ENCODE data around the gene ADAMTS18. TPM values are rescaled to one million over a fixed set of nuclear protein-coding genes. Genes with fewer than 3 reads are reported as not detected.
"Not testable (repeated sequence)": the region's sequence is repeated elsewhere in the genome, so short reads cannot be mapped to it uniquely, and the experiment has no call there.

ADAMTS18 gene
- total RNA-seq, 1 donor from 2014 or later = not detected

DNA sequence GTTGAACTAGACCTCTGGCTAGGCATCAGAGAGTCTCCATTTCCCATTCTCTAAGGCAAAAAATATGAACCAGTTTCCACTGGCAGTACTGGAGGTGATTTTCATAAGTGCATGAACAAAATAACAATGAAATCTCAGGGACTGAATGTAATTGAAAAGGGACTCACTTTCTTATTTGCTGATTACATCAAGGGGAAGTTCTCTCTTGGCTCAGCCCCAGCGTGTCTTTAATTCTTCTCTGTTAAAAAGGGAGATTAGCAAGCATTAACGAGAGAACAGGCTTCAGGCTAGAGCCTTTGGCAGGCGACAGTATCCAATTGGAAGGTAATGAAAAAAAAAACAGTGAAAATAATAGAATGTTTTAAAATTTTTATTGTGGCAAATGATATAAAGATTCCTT, 34.0 kb upstream of the ADAMTS18 start:
- H3K27ac Mint-ChIP-seq = no peak overlapping the region
- H3K36me3 Mint-ChIP-seq (ENCODE audit: low read depth) = no peaks in the 10 kb centered on the region
- no peak overlapping the region for H3K4me3 Mint-ChIP-seq
- ChIA-PET CTCF (no interaction called here), POLR2A (no interaction called here)
- intact Hi-C loops (cut with micrococcal nuclease) = no loop called here
- ATAC-seq (ENCODE audit: low read depth) = no peak
- no peaks in the 10 kb centered on the region for H3K4me1 Mint-ChIP-seq
- no peak for DNase-seq
- TF ChIP-seq, protein P1, sequence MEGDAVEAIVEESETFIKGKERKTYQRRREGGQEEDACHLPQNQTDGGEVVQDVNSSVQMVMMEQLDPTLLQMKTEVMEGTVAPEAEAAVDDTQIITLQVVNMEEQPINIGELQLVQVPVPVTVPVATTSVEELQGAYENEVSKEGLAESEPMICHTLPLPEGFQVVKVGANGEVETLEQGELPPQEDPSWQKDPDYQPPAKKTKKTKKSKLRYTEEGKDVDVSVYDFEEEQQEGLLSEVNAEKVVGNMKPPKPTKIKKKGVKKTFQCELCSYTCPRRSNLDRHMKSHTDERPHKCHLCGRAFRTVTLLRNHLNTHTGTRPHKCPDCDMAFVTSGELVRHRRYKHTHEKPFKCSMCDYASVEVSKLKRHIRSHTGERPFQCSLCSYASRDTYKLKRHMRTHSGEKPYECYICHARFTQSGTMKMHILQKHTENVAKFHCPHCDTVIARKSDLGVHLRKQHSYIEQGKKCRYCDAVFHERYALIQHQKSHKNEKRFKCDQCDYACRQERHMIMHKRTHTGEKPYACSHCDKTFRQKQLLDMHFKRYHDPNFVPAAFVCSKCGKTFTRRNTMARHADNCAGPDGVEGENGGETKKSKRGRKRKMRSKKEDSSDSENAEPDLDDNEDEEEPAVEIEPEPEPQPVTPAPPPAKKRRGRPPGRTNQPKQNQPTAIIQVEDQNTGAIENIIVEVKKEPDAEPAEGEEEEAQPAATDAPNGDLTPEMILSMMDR (IDR thresholded peaks at IDR 0.05) = no peak
- H3K9me3 Mint-ChIP-seq = no peaks in the 10 kb centered on the region
- H3K27me3 Mint-ChIP-seq = peaks cover 5% of the 10 kb centered on the region

DNA sequence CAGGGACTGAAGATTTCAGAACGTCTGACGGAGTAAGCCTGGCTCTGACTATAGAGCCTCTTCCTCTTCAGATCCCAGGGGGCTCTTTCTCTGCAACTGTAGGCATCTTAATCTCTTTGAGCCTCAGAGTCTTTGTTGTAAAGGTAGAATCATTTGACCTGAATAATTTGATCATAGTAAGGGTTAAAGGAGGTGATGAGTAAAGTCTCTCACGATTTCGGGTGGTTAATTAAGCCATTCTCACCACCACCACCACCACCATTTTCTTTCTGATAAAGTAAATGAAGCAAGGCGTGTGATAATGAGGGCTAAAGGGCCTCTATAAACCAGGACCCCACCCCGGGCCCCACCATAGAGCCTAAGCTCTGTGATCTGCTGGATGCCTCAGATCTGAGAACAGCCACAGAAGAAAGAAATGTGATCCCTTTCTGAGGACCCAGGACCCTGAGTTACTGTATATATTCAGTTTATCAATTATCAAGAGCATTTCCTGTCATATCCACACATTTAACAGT, 33.0 kb upstream of the ADAMTS18 start:
- ChIA-PET CTCF (no interaction called here), POLR2A (no interaction called here)
- intact Hi-C loops (cut with micrococcal nuclease) = no loop called here
- DNase-seq = no peak
- Mint-ChIP-seq H3K27ac (no peak overlapping the region), H3K9me3 (no peaks in the 10 kb centered on the region), H3K4me1 (no peaks in the 10 kb centered on the region), H3K27me3 (peaks cover 3% of the 10 kb centered on the region), H3K4me3 (no peak overlapping the region), H3K36me3 (ENCODE audit: low read depth) (no peaks in the 10 kb centered on the region)
- no peak for ATAC-seq (ENCODE audit: low read depth)
- TF ChIP-seq, protein P1 (IDR thresholded peaks at IDR 0.05) = no peak

DNA sequence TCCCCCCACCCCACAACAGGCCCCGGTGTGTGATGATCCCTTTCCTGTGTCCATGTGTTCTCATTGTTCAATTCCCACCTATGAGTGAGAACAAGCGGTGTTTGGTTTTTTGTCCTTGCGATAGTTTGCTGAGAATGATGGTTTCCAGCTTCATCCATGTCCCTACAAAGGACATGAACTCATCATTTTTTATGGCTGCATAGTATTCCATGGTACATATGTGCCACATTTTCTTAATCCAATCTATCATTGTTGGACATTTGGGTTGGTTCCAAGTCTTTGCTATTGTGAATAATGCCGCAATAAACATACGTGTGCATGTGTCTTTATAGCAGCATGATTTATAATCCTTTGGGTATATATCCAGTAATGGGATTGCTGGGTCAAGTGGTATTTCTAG, 28.8 kb upstream of the ADAMTS18 start:
- CTCF ChIA-PET; intact Hi-C loops (cut with micrococcal nuclease); POLR2A ChIA-PET; H3K27ac Mint-ChIP-seq; DNase-seq; H3K4me3 Mint-ChIP-seq; H3K27me3 Mint-ChIP-seq; ATAC-seq (ENCODE audit: low read depth); H3K36me3 Mint-ChIP-seq (ENCODE audit: low read depth); H3K9me3 Mint-ChIP-seq; H3K4me1 Mint-ChIP-seq: not testable (repeated sequence)

DNA sequence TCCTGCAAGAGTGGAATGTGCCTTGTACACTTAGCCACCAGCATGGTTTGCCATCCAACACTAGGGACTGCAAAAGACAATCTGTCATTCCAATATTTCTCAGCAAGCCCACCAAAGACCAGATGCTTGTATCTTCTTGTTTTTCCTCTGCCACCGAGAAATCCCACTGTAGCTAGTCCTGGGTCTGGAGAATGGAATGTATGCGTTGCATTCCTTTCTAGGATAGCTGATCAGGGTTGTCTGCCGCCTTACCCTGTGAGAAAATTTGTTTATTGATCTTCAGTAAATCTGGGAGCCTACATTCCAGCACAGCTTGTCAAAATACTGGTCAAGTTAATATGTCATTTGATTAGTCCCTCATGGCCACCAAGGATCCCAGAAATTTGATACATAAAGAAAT, 28.1 kb upstream of the ADAMTS18 start:
- no peak overlapping the region for H3K4me3 Mint-ChIP-seq
- H3K27me3 Mint-ChIP-seq = peaks cover 1% of the 10 kb centered on the region
- no peaks in the 10 kb centered on the region for H3K36me3 Mint-ChIP-seq (ENCODE audit: low read depth)
- no peak for DNase-seq
- intact Hi-C loops (cut with micrococcal nuclease) = no loop called here
- POLR2A ChIA-PET = no interaction called here
- no peaks in the 10 kb centered on the region for H3K4me1 Mint-ChIP-seq
- no peaks in the 10 kb centered on the region for H3K9me3 Mint-ChIP-seq
- CTCF ChIA-PET = no interaction called here
- H3K27ac Mint-ChIP-seq = no peak overlapping the region
- no peak for ATAC-seq (ENCODE audit: low read depth)
- TF ChIP-seq, protein P1 (IDR thresholded peaks at IDR 0.05) = no peak

DNA sequence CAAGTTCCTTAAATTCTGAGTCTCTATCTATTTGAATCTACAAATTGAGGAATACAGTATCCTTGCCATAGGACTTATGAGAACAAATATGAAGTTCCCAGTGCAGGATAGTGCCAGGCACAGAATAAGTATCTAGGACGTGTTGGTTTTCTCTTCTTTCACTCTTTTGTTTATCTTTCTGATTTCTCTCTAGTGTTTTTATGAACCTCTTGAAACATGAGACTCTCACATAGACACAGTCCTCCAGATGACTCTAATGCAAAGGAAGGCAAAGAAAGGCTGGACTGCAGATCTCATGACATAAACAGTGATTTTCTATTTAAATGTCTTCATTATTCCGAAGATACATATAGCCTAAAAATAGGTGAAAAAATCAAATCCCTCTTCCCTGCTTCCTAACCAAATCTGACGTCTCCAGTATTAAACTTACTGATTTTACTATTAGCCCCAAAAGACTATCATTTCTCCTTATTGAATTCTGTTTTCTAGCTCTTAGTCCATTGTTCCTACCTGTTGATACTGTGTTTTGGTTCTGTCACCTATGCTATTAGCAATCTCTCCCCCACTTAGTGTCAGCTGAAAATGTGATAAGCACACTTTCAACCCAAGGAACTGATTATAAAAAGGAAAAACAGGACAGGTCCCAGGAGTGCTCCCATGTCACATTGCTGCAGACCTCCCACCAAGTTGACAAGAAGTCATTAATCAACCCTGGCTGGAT, 24.9 kb upstream of the ADAMTS18 start:
- intact Hi-C loops (cut with micrococcal nuclease) = no loop called here
- ATAC-seq (ENCODE audit: low read depth) (no peak), DNase-seq (no peak)
- CTCF ChIA-PET = no interaction called here
- TF ChIP-seq, protein P1 (IDR thresholded peaks at IDR 0.05) = no peak
- no peaks in the 10 kb centered on the region for H3K27me3 Mint-ChIP-seq
- no peaks in the 10 kb centered on the region for H3K4me1 Mint-ChIP-seq
- no peak overlapping the region for H3K4me3 Mint-ChIP-seq
- H3K9me3 Mint-ChIP-seq = no peaks in the 10 kb centered on the region
- no peaks in the 10 kb centered on the region for H3K36me3 Mint-ChIP-seq (ENCODE audit: low read depth)
- POLR2A ChIA-PET = no interaction called here
- H3K27ac Mint-ChIP-seq = no peak overlapping the region

DNA sequence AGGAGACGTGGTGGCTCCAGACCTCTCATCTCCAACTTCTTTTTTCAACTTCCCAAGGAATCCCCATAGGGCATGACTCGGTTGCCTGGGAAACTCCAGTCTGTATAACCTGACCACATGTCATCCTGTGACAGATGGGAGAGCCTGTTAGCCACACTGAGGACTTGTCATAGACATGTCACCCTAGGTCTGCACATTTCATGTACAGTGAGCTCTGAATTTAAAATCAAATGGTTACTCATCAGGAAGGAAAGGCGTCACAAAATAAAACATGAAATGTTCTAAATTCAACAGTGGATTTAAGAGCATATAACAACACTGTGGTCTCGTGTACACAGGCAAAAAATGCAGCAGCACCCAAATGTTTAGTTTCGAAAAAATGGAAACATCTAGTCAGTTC, 22.2 kb upstream of the ADAMTS18 start:
- Mint-ChIP-seq H3K36me3 (ENCODE audit: low read depth) (no peaks in the 10 kb centered on the region), H3K27me3 (no peaks in the 10 kb centered on the region), H3K9me3 (no peaks in the 10 kb centered on the region), H3K4me1 (no peaks in the 10 kb centered on the region), H3K4me3 (no peak overlapping the region), H3K27ac (no peak overlapping the region)
- ATAC-seq (ENCODE audit: low read depth) (no peak), DNase-seq (no peak)
- intact Hi-C loops (cut with micrococcal nuclease) = no loop called here
- TF ChIP-seq, protein P1 (IDR thresholded peaks at IDR 0.05) = no peak
- POLR2A ChIA-PET = no interaction called here
- CTCF ChIA-PET = no interaction called here
